ENCODE results near the gene CHMP6. TPM values are rescaled to one million over a fixed set of nuclear protein-coding genes. Genes with fewer than 3 reads are reported as not detected.
A peak's percentile ranks its signal among the peaks of the same experiment; 100 is the strongest.

CHMP6 gene
- polyA plus RNA-seq, 1 donor: 25.4 TPM

GRCh38 chr17:81044764-81045589 lies 53.3 kb downstream of the CHMP6 start:
- peak; percentile 88 for DNase-seq

GRCh38 chr17:81045590-81046095 lies 54.0 kb downstream of the CHMP6 start:
- DNase-seq: no peak

- no peak for DNase-seq
These were observed 54.6 kb downstream of the CHMP6 start for GRCh38 chr17:81046132-81046769.

- DNase-seq: no peak
These were observed 55.2 kb downstream of the CHMP6 start for GRCh38 chr17:81046770-81047359.

GRCh38 chr17:81048827-81049371 lies 57.3 kb downstream of the CHMP6 start:
- DNase-seq: no peak

- no peak for DNase-seq
These were observed 57.8 kb downstream of the CHMP6 start for GRCh38 chr17:81049372-81049911.

Other genes with a start within 250 kb of the CHMP6 start
- 18.9 TPM for gene BAIAP2, start 43.3 kb downstream of the CHMP6 start, polyA plus RNA-seq (ENCODE audit: insufficient read length)
- 3.0 TPM for gene PVALEF, start 173.7 kb downstream of the CHMP6 start, polyA plus RNA-seq (ENCODE audit: insufficient read length)
- gene AATK, start 174.4 kb downstream of the CHMP6 start, polyA plus RNA-seq (ENCODE audit: insufficient read length): 11.3 TPM
- gene CEP131, start 231.1 kb downstream of the CHMP6 start, polyA plus RNA-seq (ENCODE audit: insufficient read length): 15.4 TPM
- gene TEPSIN, start 247.2 kb downstream of the CHMP6 start, polyA plus RNA-seq (ENCODE audit: insufficient read length): 17.8 TPM
- gene NDUFAF8, start 247.5 kb downstream of the CHMP6 start, polyA plus RNA-seq (ENCODE audit: insufficient read length): 48.8 TPM